GM23338 (cell line): ENCODE results near the gene KRTAP12-2.

Experiments used
- CREB1 ChIP-seq: fragments of 250-450 bp; sonication (Bioruptor Pico); IDR thresholded peaks from 2 replicates; pipeline ENCODE4 v1.5.0; 2020; ENCODE audit warnings: low read depth, mild to moderate bottlenecking, moderate library complexity
- CTCF ChIP-seq, 2 experiments: fragments of 200-600 bp in 1 of 2; sonication (generic) in 1 of 2; conservative IDR thresholded peaks; 2 replicates each; pipeline versions ENCODE4 v1.5.1 to v1.6.1; 2016 to 2017; ENCODE audit warnings: antibody characterized with exemption in 2 of 2, low read depth in 2 of 2, mild to moderate bottlenecking in 2 of 2, moderate library complexity in 1 of 2
- EZH2 ChIP-seq: fragments of 200-600 bp; sonication (generic); IDR thresholded peaks from one replicate; pipeline ENCODE4 v1.8.0; 2017; ENCODE audit warnings: antibody characterized with exemption, mild to moderate bottlenecking, low read depth; ENCODE audit not compliant: unreplicated experiment
- EZH2phosphoT487 ChIP-seq: fragments of 200-600 bp; sonication (generic); IDR thresholded peaks from one replicate; pipeline ENCODE4 v1.8.1; 2018; ENCODE audit warnings: antibody characterized with exemption; ENCODE audit not compliant: unreplicated experiment
- ZNF462 ChIP-seq: fragments of 250-450 bp; sonication (Bioruptor Pico); IDR thresholded peaks from 2 replicates; pipeline ENCODE4 v1.5.0; 2020; ENCODE audit warnings: mild to moderate bottlenecking, moderate library complexity

GRCh38 chr21:44711327-44712202, 44.8 kb upstream of the KRTAP12-2 start, which contains the start of gene TSPEAR:
- TF ChIP-seq EZH2 (peak; percentile 81), CTCF (conservative IDR thresholded peaks at IDR 0.05; ENCODE audit: low read depth in 2 of 2) (peak in 1 of 2 experiments; percentile 10; a peak in 1 of 4 replicates), ZNF462 (no peak), CREB1 (no peak), EZH2phosphoT487 (no peak)
